GM18907 (cell line): ENCODE measurements around the gene RER1.
A peak's percentile ranks its signal among the peaks of the same experiment; 100 is the strongest.

Source experiments
- ATAC-seq: cut with Tn5 transposase; IDR thresholded peaks from one replicate; pipeline ENCODE4 v1.9.1; 2021; ENCODE audit warnings: mild to moderate bottlenecking, moderate library complexity; ENCODE audit not compliant: unreplicated experiment

Gene RER1

DNA sequence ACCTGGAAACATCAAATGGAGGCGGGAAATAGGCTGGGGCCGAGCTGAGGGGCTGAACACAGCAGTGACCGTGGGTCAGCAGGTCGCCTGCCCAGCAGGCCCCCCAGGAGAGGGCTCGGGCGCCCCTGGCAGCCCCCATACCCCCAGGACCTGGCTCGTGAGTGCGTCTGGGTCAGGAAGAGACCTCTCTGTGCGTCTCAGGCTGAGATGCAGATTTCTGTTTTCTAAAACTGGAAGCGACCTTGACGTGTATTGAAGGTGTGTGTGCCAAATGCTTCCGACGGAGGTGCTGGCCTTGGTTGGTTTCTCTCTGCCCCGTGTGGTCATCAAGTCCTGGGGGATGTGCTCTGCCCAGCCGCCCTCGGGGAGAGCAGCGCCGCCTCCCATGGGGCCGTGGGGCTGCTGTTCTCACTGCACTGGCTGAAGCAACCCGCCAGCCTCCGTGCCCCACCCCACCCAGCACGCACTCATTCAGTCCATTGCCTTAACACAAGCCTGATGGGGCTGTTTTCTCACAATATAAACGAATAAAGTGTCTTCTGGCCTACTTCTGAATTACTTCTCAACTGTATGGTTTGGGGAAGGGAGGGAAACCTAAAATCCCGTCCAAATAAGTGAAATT lies 13.4 kb downstream of the RER1 start:
- no peak for ATAC-seq

DNA sequence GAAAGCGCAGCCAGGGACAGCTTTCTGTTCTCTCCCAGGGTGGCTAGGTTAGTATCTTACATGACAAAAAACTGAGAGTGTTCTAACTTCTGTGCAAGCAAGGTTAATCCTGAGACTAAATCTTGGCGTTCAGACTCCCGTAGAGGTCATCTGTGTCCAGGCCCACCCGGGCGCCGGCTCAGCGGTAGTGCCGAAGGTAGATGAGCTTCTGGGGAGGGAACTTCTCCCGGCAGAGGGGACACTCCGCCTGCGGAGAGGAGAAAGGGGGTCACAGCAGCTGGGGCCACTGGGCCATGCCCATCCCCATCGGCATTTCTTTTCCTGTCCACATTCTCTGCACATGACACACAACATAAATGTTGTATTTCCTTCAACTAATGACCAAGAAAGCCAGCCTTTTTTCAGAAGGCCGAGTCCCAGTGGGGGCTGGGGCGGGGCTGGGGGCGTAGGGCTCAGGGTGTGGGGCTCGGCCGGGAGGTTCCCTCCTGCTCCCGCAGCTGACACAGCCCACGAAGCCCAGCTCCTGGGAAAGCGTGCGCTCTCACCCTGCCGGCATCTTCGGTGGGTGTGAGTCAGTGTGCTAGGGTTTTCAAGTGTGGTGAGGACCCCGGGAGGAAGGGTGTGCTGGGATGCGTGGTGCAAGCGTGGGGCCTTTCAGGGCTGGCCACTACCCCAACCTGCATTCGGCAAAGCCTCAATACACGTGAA lies 14.1 kb downstream of the RER1 start:
- no peak for ATAC-seq

DNA sequence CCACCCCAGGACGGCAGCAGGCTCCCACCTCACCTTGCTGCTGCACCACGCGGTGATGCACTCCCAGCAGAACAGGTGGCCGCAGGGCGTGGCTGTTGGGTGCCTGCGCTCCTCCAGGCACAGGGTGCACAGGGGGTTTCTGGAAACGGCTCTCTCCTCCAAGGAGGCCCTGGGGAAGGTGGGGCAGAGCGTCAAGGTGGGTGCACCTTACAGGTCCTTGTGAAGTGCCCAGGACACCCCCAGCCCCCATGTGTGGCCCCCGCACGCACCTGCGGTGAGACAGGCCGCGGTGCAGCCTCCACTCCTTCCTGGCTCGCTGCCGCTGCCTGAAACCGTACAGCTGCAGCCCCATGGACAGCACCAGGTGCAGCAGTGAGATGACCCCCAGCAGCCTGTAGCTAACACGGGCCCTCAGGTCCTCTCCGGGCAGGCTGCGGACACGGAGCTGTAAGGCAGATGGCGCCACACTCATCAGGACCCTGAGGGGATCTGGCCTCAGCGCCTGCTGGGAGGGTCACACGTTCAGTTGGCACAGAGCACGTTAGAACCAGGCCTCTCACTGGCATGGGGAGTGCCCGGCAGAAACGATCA lies 14.9 kb downstream of the RER1 start:
- ATAC-seq: no peak

DNA sequence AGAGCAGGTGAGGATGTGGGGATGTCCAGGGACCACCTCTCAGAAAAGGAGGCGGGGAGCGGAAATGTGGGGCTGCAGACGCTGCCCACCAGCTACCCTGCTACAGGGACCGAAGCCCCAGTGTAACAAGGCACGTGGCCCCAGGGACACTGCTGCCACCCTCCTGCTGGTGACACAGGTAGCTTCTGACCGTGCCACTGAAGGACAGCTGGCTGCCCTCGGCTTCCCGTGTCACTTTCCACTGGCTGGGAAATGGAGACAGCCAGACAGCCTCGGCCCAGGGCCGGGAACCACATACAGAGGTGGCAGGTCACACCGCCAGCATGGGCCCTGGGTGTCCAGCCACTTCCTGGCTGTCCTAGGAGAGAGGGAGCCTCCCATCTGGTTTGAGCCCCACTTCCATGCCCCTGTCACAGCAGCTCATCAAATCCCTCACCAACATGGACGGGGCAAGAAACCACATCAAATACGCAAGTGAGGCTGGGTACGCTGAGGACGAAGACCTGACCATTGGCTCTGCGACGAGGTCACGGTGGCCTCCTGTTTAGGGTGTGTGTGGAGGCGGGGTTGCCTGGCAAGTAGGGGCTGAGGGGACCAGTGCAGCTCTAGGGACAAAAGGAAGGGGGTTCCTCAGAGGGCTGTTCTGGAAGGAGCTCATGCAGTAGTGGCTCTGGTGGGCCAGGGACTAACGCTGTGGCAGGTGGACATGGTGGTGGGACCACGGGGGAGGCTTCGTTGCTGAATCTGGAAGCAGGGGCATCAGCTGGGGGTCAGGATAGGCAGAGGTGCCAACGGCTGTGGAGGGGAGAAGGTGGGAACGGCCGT lies 15.7 kb downstream of the RER1 start:
- no peak for ATAC-seq

DNA sequence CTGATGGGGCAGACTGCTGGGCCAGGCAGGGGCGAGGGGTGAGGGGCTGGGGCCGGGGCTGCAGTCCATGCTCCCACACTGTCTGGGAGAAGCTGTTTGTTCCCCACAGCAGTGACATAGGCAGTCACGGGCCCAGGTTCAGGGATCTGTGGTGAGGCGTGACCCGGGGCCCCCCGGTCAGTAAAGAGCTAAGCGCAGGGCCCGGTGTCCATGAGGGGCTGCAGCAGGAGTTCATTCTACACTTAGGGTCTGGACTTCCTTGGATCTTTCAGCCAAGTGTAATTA lies 16.3 kb downstream of the RER1 start:
- ATAC-seq: no peak

DNA sequence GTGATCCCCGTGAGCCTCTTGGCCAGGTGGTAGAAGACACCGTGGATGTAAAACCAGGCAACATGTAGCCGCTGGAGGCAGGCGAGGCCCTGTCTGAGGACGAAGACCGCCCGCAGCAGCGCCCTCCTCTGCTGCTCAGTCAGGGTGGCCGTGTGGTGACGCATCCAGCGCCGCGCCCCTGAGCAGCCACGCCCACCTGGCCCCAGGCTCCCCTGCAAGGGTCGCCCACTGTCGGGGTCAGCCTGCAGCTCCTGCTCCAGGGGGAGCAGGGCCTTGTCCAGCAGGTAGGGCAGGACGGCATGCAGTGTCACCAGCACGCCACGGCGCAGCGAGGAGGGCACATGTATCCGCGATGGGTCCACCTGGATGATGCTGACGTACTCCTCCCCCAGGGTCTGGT lies 16.8 kb downstream of the RER1 start:
- ATAC-seq: no peak

DNA sequence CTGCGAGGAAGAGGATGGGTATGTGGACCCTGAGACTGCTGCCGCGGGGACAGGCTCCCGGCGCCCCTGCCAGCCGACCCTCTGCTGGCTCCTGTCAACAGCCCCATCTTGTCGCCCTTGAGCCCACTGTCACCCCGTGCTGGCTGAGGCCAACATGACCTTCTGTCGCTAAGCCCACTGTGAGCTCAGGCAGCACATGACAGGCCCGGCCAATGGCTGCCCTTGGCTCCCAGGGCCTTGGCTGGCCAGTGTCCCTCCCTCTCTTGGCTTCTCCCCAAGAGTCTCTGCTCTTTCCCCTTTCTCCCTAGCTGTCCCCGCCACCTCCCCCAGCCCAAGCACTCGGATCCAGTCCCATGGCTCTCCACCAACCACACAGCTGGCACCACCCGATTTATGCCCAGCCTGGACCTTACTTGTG lies 17.2 kb downstream of the RER1 start:
- no peak for ATAC-seq

DNA sequence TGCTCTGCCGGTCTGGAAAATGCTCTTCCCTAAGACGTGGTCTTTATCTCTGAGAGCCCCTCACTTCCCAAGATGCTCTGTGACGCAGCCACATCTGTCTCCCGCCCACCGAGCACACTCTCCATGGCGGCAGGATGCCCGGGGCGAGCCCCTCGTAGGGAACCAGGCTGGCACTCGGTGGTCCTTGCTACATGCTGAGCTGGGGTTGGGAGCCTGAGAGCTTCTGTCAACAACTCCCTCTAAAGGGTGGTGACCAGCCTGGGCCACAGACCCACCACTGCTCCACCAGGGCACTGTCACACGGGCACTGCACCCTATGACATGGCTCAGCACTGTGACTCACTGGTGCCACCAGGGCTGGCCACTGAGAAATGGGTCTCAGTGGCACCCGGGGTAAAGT lies 18.1 kb downstream of the RER1 start:
- ATAC-seq: no peak

DNA sequence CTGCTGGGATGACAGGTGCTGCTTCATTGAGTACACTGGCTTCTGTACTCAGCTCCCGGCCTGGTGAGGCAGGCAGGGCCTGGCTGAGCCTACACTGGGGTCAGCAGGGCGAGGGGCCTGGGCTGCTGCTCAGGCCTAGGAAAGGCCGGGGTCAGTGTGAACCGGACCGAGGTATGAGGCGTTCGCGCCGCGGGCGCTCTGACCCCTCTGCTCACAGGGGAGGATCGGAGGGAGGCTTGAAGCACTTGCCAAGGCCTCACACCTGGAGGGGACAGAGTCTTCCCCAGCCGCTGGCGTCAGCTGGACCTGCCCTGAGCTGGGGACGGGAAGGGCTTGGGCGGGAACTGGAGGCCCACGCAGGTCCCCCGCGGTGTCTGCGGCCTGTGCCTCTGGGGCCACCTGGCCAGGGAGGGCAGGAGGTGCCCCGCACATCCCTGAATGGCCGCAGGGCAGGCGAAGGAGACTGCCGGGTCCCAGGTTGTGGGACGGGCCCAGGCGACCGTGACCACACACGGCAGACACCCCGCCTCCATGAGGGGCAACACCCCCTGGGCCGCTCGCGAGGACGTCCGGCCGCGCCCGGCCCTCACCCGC lies 20.3 kb downstream of the RER1 start:
- ATAC-seq: peak; percentile 22

DNA sequence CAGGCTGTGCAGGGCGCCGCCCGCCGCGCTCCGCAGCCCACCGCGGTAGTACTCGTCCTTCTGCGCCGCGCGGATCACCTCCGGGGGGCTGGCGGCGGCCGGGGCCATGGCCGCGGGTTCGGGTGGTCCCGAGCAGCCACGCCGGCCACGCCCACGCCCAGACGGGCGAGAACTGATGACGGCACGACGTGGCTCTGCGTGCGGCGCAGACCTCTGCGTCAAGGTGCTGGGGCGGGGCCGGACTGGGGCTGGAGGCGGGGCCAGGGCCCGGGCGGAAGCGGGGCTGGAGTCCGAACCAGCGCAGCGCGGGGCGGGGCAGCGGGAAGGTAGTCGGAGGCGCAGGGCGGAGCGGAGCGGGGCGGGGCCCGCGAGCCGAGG lies 20.7 kb downstream of the RER1 start, which contains the start of gene PEX10:
Gene PEX10 (minus strand): TSS at position 170 of the 378 bp plus-strand sequence. CDS start 62 bp downstream, at position 108.
- peak; percentile 75 for ATAC-seq

DNA sequence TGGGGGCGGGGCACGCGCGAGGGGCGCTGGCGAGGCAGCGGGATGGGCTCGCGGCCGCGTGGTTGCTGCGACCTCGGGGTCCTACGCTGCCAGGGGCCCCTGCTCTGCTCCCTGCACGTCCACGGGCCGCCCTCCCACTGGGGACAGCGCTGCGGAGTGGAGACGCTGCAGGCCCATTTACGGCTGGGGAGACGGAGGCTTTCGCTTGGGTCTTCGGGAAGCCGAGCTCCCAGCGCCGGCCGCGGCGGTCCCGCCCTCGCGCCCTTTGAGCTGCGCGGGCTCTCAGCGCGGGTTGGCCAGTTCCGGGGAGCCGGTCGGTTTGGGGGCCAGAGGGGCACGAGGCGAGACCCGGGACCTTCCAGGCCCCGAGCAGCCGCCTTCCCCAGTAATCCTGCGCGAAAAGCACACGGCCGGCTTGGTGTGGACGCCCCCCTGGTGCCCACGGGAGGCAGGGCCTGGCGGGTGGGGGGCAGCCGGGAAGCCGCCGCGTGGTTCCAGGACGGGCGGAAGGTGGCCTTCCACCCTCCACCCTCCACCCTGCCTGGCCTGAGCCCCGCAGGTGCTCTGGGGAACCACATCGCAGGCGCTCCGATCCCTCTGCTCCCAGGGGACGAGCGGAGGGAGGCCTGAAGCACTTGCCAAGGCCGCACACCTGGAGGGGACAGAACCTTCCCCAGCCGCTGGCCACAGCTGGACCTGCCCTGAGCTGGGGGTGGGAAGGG lies 21.3 kb downstream of the RER1 start:
- peak; percentile 16 for ATAC-seq

DNA sequence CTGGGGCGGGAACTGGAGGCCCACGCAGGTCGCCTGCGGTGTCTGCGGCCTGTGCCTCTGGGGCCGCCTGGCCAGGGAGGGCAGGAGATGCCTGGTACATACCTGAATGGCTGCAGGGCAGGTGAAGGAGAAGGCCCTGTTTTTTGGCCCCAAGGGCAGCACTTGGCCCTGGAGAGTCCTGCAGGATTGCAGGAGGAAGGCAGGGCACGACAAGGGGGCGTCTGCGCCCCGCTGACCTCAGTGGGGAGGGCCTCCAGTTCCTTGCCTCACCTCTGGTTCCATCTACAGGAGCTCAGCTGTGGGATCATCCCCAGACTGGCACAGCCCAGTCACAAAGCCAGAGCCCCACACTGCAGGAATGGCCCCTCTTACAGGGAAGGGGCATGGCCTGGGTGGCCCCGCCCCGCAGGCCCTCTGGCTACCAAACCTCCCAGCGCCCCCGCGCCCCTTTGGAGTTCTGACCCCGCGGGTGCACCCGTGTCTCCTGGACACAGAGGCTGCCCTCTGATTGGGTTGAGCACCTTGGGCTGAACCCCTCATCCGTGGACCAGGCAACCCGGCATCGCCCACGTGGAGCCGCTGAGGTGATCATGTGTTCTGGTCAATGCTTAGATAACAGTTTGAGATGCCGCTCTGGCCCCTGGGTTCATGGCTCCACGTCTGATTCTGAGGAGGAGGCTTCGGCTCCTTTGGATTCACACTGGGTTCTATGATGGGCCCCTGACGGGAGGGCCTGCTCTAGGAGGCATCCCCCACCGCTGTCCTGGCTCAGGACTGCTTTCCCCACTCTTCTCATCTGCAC lies 22.1 kb downstream of the RER1 start:
- ATAC-seq: peak; percentile 1

DNA sequence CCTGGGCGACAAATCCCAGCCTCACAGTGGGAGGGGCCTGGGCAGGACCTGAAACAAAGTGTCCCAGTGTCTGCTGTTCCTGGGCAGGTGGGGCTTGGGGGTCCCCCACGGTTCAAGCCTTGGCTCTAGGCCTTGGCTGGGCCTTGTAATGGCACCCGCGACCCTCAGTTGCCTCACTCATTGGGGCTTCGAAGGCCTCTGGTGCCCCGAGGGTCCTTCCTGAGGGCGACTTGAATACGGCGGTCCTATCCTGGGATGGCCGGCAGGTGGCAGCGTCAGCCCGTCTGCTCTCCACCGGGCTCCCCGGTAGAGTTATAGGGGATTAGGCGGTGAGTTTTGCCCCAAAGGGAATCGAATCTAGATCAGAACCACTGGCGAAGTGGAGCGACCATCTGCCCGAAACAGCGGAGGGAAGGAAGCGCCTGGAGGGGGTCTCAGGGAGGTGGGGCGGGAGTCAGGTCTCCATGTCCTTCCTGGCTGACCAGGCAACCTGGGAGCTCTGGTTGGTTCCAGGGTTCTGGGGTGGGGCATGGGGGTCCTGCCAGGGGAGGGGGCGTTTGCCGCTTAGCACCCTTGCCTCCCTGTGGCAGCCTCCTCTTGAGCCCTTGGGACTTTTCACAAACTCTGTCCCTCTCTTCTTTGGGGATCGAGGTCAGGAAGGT lies 22.8 kb downstream of the RER1 start:
- no peak for ATAC-seq

DNA sequence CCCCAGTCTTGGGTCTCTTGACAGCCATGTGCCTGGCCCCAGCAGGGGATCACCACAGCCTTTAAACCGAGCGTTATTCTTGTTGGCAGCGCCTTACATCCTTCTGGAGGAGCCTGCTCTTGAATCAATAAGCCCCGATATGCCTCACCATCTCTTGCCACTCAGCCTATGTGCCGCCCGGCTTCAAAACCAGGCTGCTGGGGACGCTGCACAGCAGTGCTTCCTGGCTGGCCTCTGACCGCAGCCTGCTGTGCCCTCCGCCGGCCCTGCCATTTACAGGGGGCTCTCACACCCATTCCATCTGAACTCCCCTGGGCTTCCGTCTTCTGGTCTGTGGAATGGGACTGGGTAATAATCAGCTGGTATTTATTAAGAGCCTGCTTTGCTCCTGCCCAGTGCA lies 23.7 kb downstream of the RER1 start:
- no peak for ATAC-seq

DNA sequence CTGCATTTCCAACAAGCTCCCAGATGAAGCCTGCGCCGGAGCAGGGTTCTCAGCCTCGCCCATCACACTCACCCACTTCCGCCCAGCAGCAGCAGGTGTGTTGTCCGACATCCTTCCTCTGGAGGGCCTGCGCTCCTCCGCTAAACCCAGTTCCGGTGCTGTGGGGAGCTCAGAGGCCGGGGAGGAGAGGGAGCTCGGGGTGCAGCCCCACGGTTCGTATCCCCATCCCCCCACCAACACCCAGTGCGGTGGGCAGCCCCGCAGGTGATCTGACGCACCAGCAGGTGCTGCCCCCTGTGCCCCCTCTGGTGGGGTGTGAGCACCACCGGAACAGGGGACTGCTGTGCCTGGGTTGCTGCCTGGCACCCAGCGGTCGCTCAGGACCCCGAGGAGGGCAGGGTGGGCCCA lies 24.2 kb downstream of the RER1 start:
- ATAC-seq: no peak

DNA sequence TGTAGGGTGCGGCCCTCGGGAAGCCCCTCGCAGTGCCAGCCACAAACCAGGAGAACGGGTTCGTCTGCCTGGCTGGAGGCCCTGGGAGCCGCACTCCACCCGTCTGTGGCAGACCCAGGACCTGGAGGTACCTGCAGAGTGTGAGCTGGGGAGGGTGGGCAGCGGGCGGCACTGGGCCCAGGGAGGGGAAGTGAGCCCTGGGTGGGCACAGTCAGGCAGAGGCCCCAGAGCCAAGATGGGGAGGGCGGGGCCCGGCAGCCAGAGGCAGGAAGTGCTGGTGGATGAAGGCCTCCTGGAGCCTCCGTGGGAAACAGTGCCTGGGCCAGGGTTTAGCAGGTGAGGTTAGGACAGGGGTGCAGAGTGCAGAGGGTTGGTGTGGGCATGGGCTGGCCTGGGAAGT lies 24.8 kb downstream of the RER1 start:
- no peak for ATAC-seq

DNA sequence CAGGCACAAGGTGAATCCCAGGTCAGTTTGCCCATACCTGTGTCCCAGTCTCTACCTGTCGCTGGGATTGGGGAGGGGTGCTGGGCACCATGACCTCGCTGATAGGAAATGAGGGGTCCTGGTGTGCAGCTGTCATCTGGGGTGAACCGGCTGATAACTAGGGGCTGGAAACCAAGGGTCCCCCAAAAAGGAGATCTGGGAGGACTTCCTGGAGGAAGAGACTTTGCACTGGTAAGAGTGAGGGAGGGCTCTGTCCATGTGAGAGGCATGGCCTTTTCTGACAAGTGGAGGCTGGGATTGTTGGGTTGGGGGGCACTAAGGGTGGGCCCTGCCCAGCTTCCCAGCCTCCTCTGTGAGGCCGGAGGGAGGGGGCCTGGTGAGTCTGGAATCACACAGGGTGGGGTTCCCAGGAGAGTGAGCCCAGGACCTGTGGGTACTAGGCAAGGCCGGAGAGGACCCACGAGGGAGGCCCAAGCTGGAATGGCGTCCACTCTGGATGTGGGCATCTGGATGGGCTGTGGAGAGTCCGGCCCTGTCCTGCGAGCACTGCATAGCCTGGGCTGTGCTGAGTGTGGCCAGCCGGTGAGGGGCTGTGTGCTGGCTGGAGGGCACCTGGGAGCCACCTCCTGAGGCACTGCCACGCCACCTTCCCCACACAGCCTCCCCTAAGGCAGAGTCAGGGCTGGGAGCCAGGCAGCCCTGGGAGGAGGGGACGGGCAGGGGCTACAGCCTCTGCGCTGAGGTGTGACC lies 25.6 kb downstream of the RER1 start:
- ATAC-seq: no peak

DNA sequence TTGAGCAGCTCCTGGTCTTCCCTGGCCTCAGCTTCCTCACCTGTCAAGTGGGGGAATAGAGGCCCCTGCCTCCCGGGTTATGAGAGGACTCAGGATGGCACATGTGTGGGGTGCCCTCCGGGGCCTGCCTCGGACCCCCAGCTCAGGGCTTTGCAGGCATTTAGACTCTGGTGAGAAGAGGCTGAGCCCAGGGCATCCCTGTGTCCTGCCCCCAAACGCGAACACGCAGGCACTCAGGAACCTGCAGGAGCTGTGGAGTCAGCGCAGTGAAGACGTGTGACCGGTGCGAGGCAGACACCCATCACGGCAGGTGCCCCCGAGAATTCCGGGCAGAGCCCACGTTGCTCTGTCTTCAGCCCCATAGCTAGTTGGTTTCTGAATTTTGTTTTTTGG lies 26.2 kb downstream of the RER1 start:
- ATAC-seq: no peak
